Endodermal cell (in vitro differentiated cells): ENCODE data around the gene TCEAL4. TPM values are rescaled to one million over a fixed set of nuclear protein-coding genes. Genes with fewer than 3 reads are reported as not detected.
"Not testable (repeated sequence)": the region's sequence is repeated elsewhere in the genome, so short reads cannot be mapped to it uniquely, and the experiment has no call there.

Experiments used
- DNase-seq: peaks from one replicate; pipeline ENCODE4 v3.0.0-alpha.2; 2017
- H3K27ac ChIP-seq: 2 replicates; pipeline ENCODE4 v1.5.1; 2013; ENCODE audit warnings: mild to moderate bottlenecking, low read depth, low read length, moderate library complexity
- H3K27me3 ChIP-seq: 2 replicates; pipeline ENCODE4 v1.6.1; 2013; ENCODE audit warnings: mild to moderate bottlenecking, low read length, moderate library complexity; ENCODE audit not compliant: insufficient read depth, control insufficient read depth, poor library complexity, severe bottlenecking
- H3K36me3 ChIP-seq: 2 replicates; pipeline ENCODE4 v1.7.0; 2013; ENCODE audit warnings: mild to moderate bottlenecking, low read length, moderate library complexity; ENCODE audit not compliant: control insufficient read depth, insufficient read depth
- H3K4me1 ChIP-seq: one replicate; pipeline ENCODE4 v1.7.0; 2013; ENCODE audit warnings: low read length; ENCODE audit not compliant: control insufficient read depth, insufficient read depth
- H3K4me3 ChIP-seq: 2 replicates; pipeline ENCODE4 v1.5.1; 2013; ENCODE audit warnings: mild to moderate bottlenecking, low read length, moderate library complexity
- H3K9ac ChIP-seq: 2 replicates; pipeline ENCODE4 v1.6.1; 2013; ENCODE audit warnings: mild to moderate bottlenecking, low read length, moderate library complexity; ENCODE audit not compliant: poor library complexity, severe bottlenecking; ENCODE audit errors: extremely low read depth
- H3K9me3 ChIP-seq: 2 replicates; pipeline ENCODE4 v1.6.1; 2013; ENCODE audit warnings: mild to moderate bottlenecking, low read length, moderate library complexity; ENCODE audit not compliant: control insufficient read depth
- H3K27ac Mint-ChIP-seq: 2 replicates; pipeline ENCODE4 v1.8.0; 2020; ENCODE audit warnings: mixed read lengths
- H3K27me3 Mint-ChIP-seq: 2 replicates; pipeline ENCODE4 v1.8.0; 2021; ENCODE audit warnings: mild to moderate bottlenecking, mixed read lengths; ENCODE audit not compliant: insufficient read depth
- H3K36me3 Mint-ChIP-seq: 2 replicates; pipeline ENCODE4 v1.8.0; 2020; ENCODE audit warnings: low read depth, mixed read lengths
- H3K4me1 Mint-ChIP-seq: 2 replicates; pipeline ENCODE4 v1.8.0; 2020; ENCODE audit warnings: mixed read lengths
- H3K4me3 Mint-ChIP-seq: 2 replicates; pipeline ENCODE4 v1.8.0; 2020; ENCODE audit warnings: mild to moderate bottlenecking, moderate library complexity, mixed read lengths
- H3K9me3 Mint-ChIP-seq: 2 replicates; pipeline ENCODE4 v1.8.0; 2020; ENCODE audit warnings: mild to moderate bottlenecking, mixed read lengths
- WGBS, 2 experiments: methylation state at CpG; one replicate each; pipeline versions ENCODE4 v1.1.5 to v1.1.7; 2013; ENCODE audit warnings: missing lambda C conversion rate in 2 of 2, mixed read lengths in 1 of 2; ENCODE audit not compliant: insufficient coverage in 1 of 2, insufficient read length in 1 of 2; 5-methylcytosine and 5-hydroxymethylcytosine counted together
- total RNA-seq, 2 donors: library from RNA; stranded (reverse); fragmentation: NEBNext Ultra II Directional in 1 of 2; extraction: Animal tissue kit (Norgen Biotek cat#: 25700) in 1 of 2; gene quantifications; 2 replicates in 1 of 2; 3 replicates in 1 of 2; pipeline ENCODE4 v1.2.1, GENCODE V29; 2021
- TF ChIP-seq, protein P1 (sequence below): fragments of 200-600 bp; sonication (generic); conservative IDR thresholded peaks from 2 replicates; pipeline ENCODE4 v1.5.0; 2021; ENCODE audit warnings: antibody characterized with exemption, mild to moderate bottlenecking

The TCEAL4 gene
- total RNA-seq, 2 donors from 2014 or later: 72.7 to 88.8 TPM

DNA sequence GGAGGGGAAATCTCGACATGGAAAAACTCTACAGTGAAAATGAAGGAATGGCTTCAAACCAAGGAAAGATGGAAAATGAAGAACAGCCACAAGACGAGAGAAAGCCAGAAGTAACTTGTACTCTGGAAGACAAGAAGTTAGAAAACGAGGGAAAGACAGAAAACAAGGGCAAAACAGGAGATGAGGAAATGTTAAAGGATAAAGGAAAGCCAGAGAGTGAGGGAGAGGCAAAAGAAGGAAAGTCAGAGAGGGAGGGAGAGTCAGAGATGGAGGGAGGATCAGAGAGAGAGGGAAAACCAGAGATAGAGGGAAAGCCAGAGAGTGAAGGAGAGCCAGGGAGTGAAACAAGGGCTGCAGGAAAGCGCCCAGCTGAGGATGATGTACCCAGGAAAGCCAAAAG lies 1.3 kb downstream of the TCEAL4 start:
- no peak for DNase-seq
- Histone ChIP-seq H3K36me3 (peaks cover 5% of the 10 kb centered on the region), H3K27me3 (no peaks in the 10 kb centered on the region), H3K4me1 (no peaks in the 10 kb centered on the region), H3K4me3 (peak overlapping the region; percentile 85), H3K9me3 (no peaks in the 10 kb centered on the region), H3K9ac (no peak overlapping the region), H3K27ac (no peak overlapping the region)
- TF ChIP-seq, protein P1, sequence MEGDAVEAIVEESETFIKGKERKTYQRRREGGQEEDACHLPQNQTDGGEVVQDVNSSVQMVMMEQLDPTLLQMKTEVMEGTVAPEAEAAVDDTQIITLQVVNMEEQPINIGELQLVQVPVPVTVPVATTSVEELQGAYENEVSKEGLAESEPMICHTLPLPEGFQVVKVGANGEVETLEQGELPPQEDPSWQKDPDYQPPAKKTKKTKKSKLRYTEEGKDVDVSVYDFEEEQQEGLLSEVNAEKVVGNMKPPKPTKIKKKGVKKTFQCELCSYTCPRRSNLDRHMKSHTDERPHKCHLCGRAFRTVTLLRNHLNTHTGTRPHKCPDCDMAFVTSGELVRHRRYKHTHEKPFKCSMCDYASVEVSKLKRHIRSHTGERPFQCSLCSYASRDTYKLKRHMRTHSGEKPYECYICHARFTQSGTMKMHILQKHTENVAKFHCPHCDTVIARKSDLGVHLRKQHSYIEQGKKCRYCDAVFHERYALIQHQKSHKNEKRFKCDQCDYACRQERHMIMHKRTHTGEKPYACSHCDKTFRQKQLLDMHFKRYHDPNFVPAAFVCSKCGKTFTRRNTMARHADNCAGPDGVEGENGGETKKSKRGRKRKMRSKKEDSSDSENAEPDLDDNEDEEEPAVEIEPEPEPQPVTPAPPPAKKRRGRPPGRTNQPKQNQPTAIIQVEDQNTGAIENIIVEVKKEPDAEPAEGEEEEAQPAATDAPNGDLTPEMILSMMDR: no peak
- peaks cover 8% of the 10 kb centered on the region for H3K36me3 Mint-ChIP-seq
- peaks cover 18% of the 10 kb centered on the region for H3K9me3 Mint-ChIP-seq
- WGBS, 2 experiments: 82 to 97% methylated on average over 3 to 4 of the region's 4 CpGs
- H3K4me3 Mint-ChIP-seq: peak overlapping the region; percentile 94
- peaks cover 6% of the 10 kb centered on the region for H3K4me1 Mint-ChIP-seq
- no peak overlapping the region for H3K27ac Mint-ChIP-seq
- no peaks in the 10 kb centered on the region for H3K27me3 Mint-ChIP-seq

- no CpG with 5 or more reads among the region's 1 CpG for WGBS, 2 experiments
- not testable (repeated sequence) for H3K4me1 Mint-ChIP-seq, H3K27me3 ChIP-seq, H3K4me1 ChIP-seq, DNase-seq, H3K27me3 Mint-ChIP-seq, H3K36me3 ChIP-seq, H3K9ac ChIP-seq, H3K27ac ChIP-seq, H3K4me3 ChIP-seq, H3K27ac Mint-ChIP-seq, H3K4me3 Mint-ChIP-seq
- H3K9me3 Mint-ChIP-seq: peaks cover 40% of the 10 kb centered on the region
- H3K9me3 ChIP-seq: peaks cover 17% of the 10 kb centered on the region
- peaks cover 47% of the 10 kb centered on the region for H3K36me3 Mint-ChIP-seq
Observed at GRCh38 chrX:103592295-103592694, 7.0 kb downstream of the TCEAL4 start.

DNA sequence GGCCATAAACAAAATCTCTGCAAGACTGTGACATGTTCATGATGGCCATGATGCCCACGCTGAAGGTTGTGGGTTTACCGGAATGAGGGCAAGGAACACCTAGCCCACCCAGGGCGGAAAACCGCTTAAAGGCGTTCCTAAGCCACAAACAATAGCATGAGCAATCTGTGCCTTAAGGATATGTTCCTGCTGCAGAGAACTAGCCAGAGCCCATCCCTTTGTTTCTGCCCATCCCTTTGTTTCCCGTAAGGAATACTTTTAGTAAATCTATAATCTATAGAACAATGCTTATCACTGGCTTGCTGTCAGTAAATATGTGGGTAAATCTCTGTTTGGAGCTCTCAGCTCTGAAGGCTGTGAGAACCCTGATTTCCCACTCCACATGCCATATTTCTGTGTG lies 9.9 kb downstream of the TCEAL4 start:
- H3K27ac Mint-ChIP-seq, H3K27ac ChIP-seq, H3K4me1 Mint-ChIP-seq, H3K9ac ChIP-seq, DNase-seq, H3K4me1 ChIP-seq, H3K4me3 ChIP-seq, H3K27me3 Mint-ChIP-seq, H3K36me3 ChIP-seq, H3K27me3 ChIP-seq, H3K4me3 Mint-ChIP-seq: not testable (repeated sequence)
- Mint-ChIP-seq H3K36me3 (peaks cover 48% of the 10 kb centered on the region), H3K9me3 (peaks cover 40% of the 10 kb centered on the region)
- peaks cover 17% of the 10 kb centered on the region for H3K9me3 ChIP-seq
- 96% methylated on average over 6 of the region's 6 CpGs; no CpG with 5 or more reads in 1 of the 2 experiments for WGBS, 2 experiments

DNA sequence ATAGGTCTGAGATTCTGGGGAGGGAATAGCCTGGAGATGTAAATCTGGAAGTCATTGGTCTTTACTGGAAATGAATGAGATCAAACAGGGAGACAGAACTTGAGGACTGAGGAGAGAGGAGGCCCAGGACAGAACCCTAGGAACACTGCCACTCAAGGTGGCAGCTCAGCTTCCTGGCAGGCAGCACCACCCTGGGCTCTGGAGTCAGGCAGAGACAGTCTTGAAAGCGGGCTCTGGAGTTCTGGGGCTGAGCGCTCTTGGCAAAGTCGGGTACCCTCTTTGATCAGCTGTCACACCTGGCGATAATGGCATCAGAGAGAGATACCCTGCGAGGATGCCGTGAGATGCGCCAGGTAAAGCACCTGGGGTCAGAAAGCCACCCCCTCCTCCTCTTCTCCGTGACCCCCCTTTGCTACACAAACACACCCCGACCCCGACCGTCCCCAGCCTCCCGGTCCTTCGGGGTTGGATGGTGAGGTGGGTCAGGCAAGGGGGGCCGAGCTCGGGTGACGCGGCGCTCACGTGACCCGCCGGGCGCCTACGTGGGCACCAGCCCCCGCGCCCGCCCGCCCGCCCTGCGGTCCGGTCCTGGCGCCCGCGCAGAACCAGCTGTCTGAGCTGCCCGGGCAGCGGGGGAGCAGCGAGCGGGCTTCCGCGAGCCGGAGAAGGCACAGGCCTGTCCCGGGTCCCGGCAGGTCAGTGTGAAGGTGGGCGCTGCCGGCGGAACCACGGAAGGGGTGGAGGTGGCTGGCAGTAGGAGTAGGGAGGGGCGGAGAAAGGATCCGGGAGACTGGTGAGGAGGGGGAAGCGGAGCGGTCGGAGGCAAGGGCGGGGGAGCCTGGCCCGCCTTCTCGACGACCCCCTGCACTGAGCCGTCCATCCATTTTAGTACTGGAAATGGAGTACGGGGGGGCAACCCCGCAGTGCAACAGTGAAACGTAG lies 22.3 kb downstream of the TCEAL4 start, which contains the start of gene TCEAL3:
TSS of gene TCEAL3 (plus strand) at position 600 of the 942 bp plus-strand sequence. CDS start 1,102 bp downstream, outside the sequence.
- H3K27me3 Mint-ChIP-seq: peaks cover 22% of the 10 kb centered on the region
- H3K36me3 Mint-ChIP-seq: peaks cover 3% of the 10 kb centered on the region
- H3K27ac Mint-ChIP-seq: peak within 1 kb of the TSS; percentile 41
- H3K4me1 Mint-ChIP-seq: peaks cover 3% of the 10 kb centered on the region
- H3K9me3 Mint-ChIP-seq: no peaks in the 10 kb centered on the region
- no peaks in the 10 kb centered on the region for H3K4me1 ChIP-seq
- peak within 1 kb of the TSS; percentile 78 for H3K4me3 Mint-ChIP-seq
- DNase-seq: peak; percentile 87
- H3K9me3 ChIP-seq: no peaks in the 10 kb centered on the region
- peak within 1 kb of the TSS; percentile 76 for H3K4me3 ChIP-seq
- WGBS, 2 experiments: 0% methylated on average over 53 of the region's 59 CpGs; no CpG with 5 or more reads in 1 of the 2 experiments
- H3K27ac ChIP-seq: no peak within 1 kb of the TSS
- peak within 1 kb of the TSS; percentile 20 for H3K9ac ChIP-seq
- peaks cover 17% of the 10 kb centered on the region for H3K27me3 ChIP-seq
- H3K36me3 ChIP-seq: no peaks in the 10 kb centered on the region
- TF ChIP-seq, protein P1: no peak
